Measurements from ENCODE around the gene WIZ. TPM values are rescaled to one million over a fixed set of nuclear protein-coding genes. Genes with fewer than 3 reads are reported as not detected.

WIZ gene
- total and polyA plus RNA-seq, 5 donors from 2014 or later, result 0.25 to 17.6 (median 1.0) TPM

- DNase-seq, result no peak
These were observed 17.7 kb downstream of the WIZ start for GRCh38 chr19:15432018-15432494.

GRCh38 chr19:15431396-15432017 is 18.2 kb downstream of the WIZ start:
- no peak for ATAC-seq (ENCODE audit: low read depth in 2 of 2)
- H3K9me3 Mint-ChIP-seq, result peaks cover 0 to under 1% (median 0%) of the 10 kb centered on the region in 7 donors
- no peaks in the 10 kb centered on the region for H3K27me3 ChIP-seq (ENCODE audit: control insufficient read depth, insufficient read depth, low read length)

More at GRCh38 chr19:15432018-15432494, 17.7 kb downstream of the WIZ start:
- Mint-ChIP-seq H3K4me3 (peak overlapping the region; percentile 91 to 99 (median 97)), H3K36me3 (peaks cover 3% of the 10 kb centered on the region), H3K27ac (peak overlapping the region; percentile 90 to 95 (median 93)), H3K27me3 (no peaks in the 10 kb centered on the region), H3K4me1 (peaks cover 0 to 29% (median 18%) of the 10 kb centered on the region in 4 donors), H3K9me3 (no peaks in the 10 kb centered on the region)
- ATAC-seq (ENCODE audit: low read depth in 2 of 2), result peak in 1 of 2 donors; percentile 3
- peaks cover 4% of the 10 kb centered on the region for H3K36me3 ChIP-seq (ENCODE audit: control insufficient read depth, insufficient read depth, low read length)
- peaks cover 30% of the 10 kb centered on the region for H3K4me1 ChIP-seq (ENCODE audit: control insufficient read depth, insufficient read depth, low read length, poor library complexity, severe bottlenecking)
- H3K27me3 ChIP-seq (ENCODE audit: control insufficient read depth, insufficient read depth, low read length), result no peaks in the 10 kb centered on the region
- peak overlapping the region; percentile 72 for H3K27ac ChIP-seq (ENCODE audit: insufficient read depth, low read length, poor library complexity, severe bottlenecking)
- no peaks in the 10 kb centered on the region for H3K9me3 ChIP-seq (ENCODE audit: control insufficient read depth in 2 of 2, low read length in 2 of 2)
- peak overlapping the region; percentile 62 for H3K4me3 ChIP-seq (ENCODE audit: low read depth, low read length)

GRCh38 chr19:15430526-15431120 is 19.1 kb downstream of the WIZ start:
- Histone ChIP-seq H3K27me3 (ENCODE audit: control insufficient read depth, insufficient read depth, low read length) (no peaks in the 10 kb centered on the region), H3K4me1 (ENCODE audit: control insufficient read depth, insufficient read depth, low read length, poor library complexity, severe bottlenecking) (peaks cover 30% of the 10 kb centered on the region), H3K36me3 (ENCODE audit: control insufficient read depth, insufficient read depth, low read length) (peaks cover 16% of the 10 kb centered on the region), H3K4me3 (ENCODE audit: low read depth, low read length) (no peak overlapping the region), H3K9me3 (ENCODE audit: control insufficient read depth in 2 of 2, low read length in 2 of 2) (no peaks in the 10 kb centered on the region), H3K27ac (ENCODE audit: insufficient read depth, low read length, poor library complexity, severe bottlenecking) (no peak overlapping the region)
- Mint-ChIP-seq H3K36me3 (peaks cover 12% of the 10 kb centered on the region), H3K9me3 (peaks cover 0 to 1% (median 0%) of the 10 kb centered on the region in 7 donors), H3K27me3 (peaks cover 4% of the 10 kb centered on the region), H3K4me3 (peak overlapping the region; percentile 58 to 99 (median 97)), H3K27ac (peak overlapping the region in 2 of 3 donors; percentile 48 to 51), H3K4me1 (peaks cover 0 to 32% (median 20%) of the 10 kb centered on the region in 4 donors)
- DNase-seq, result no peak
- ATAC-seq (ENCODE audit: low read depth in 2 of 2), result no peak

More at GRCh38 chr19:15431396-15432017, 18.2 kb downstream of the WIZ start:
- Histone ChIP-seq H3K4me1 (ENCODE audit: control insufficient read depth, insufficient read depth, low read length, poor library complexity, severe bottlenecking) (peaks cover 30% of the 10 kb centered on the region), H3K4me3 (ENCODE audit: low read depth, low read length) (peak overlapping the region; percentile 62), H3K36me3 (ENCODE audit: control insufficient read depth, insufficient read depth, low read length) (peaks cover 8% of the 10 kb centered on the region), H3K27ac (ENCODE audit: insufficient read depth, low read length, poor library complexity, severe bottlenecking) (peak overlapping the region; percentile 72), H3K9me3 (ENCODE audit: control insufficient read depth in 2 of 2, low read length in 2 of 2) (no peaks in the 10 kb centered on the region)
- Mint-ChIP-seq H3K27me3 (no peaks in the 10 kb centered on the region), H3K27ac (peak overlapping the region; percentile 90 to 95 (median 93)), H3K4me1 (peaks cover 0 to 29% (median 19%) of the 10 kb centered on the region in 4 donors), H3K4me3 (peak overlapping the region; percentile 91 to 99 (median 97)), H3K36me3 (peaks cover 4% of the 10 kb centered on the region)
- no peak for DNase-seq

GRCh38 chr19:15429825-15430467 is 19.8 kb downstream of the WIZ start:
- peaks cover 0 to 1% (median 0%) of the 10 kb centered on the region in 7 donors for H3K9me3 Mint-ChIP-seq
- no peak overlapping the region for H3K4me3 ChIP-seq (ENCODE audit: low read depth, low read length)
- H3K27ac ChIP-seq (ENCODE audit: insufficient read depth, low read length, poor library complexity, severe bottlenecking), result no peak overlapping the region
- peaks cover 30% of the 10 kb centered on the region for H3K4me1 ChIP-seq (ENCODE audit: control insufficient read depth, insufficient read depth, low read length, poor library complexity, severe bottlenecking)
- H3K27me3 Mint-ChIP-seq, result peaks cover 4% of the 10 kb centered on the region
- peaks cover 12% of the 10 kb centered on the region for H3K36me3 Mint-ChIP-seq
- peak overlapping the region in 1 of 3 donors; percentile 51 for H3K27ac Mint-ChIP-seq
- H3K9me3 ChIP-seq (ENCODE audit: control insufficient read depth in 2 of 2, low read length in 2 of 2), result no peaks in the 10 kb centered on the region
- H3K27me3 ChIP-seq (ENCODE audit: control insufficient read depth, insufficient read depth, low read length), result no peaks in the 10 kb centered on the region
- no peak for ATAC-seq (ENCODE audit: low read depth in 2 of 2)
- H3K4me1 Mint-ChIP-seq, result peaks cover 0 to 32% (median 20%) of the 10 kb centered on the region in 4 donors
- H3K36me3 ChIP-seq (ENCODE audit: control insufficient read depth, insufficient read depth, low read length), result peaks cover 21% of the 10 kb centered on the region
- H3K4me3 Mint-ChIP-seq, result peak overlapping the region; percentile 0 to 99 (median 72)
- DNase-seq, result no peak

GRCh38 chr19:15428956-15429824 is 20.6 kb downstream of the WIZ start:
- DNase-seq (no peak), ATAC-seq (ENCODE audit: low read depth in 2 of 2) (no peak)
- Histone ChIP-seq H3K27me3 (ENCODE audit: control insufficient read depth, insufficient read depth, low read length) (no peaks in the 10 kb centered on the region), H3K4me3 (ENCODE audit: low read depth, low read length) (no peak overlapping the region), H3K9me3 (ENCODE audit: control insufficient read depth in 2 of 2, low read length in 2 of 2) (no peaks in the 10 kb centered on the region), H3K4me1 (ENCODE audit: control insufficient read depth, insufficient read depth, low read length, poor library complexity, severe bottlenecking) (peaks cover 30% of the 10 kb centered on the region), H3K36me3 (ENCODE audit: control insufficient read depth, insufficient read depth, low read length) (peaks cover 26% of the 10 kb centered on the region), H3K27ac (ENCODE audit: insufficient read depth, low read length, poor library complexity, severe bottlenecking) (no peak overlapping the region)
- Mint-ChIP-seq H3K27me3 (peaks cover 4% of the 10 kb centered on the region), H3K4me1 (peaks cover 0 to 32% (median 20%) of the 10 kb centered on the region in 4 donors), H3K27ac (peak overlapping the region in 1 of 3 donors; percentile 25), H3K9me3 (peaks cover 0 to 1% (median 0%) of the 10 kb centered on the region in 7 donors), H3K4me3 (peak overlapping the region in 2 of 4 donors; percentile 84 to 91), H3K36me3 (peaks cover 12% of the 10 kb centered on the region)

- H3K27ac Mint-ChIP-seq, result no peak overlapping the region
- peaks cover 0 to 25% (median 15%) of the 10 kb centered on the region in 4 donors for H3K4me1 Mint-ChIP-seq
- no peak for ATAC-seq (ENCODE audit: low read depth in 2 of 2)
- H3K27ac ChIP-seq (ENCODE audit: insufficient read depth, low read length, poor library complexity, severe bottlenecking), result no peak overlapping the region
- no peak overlapping the region for H3K4me3 Mint-ChIP-seq
- H3K27me3 Mint-ChIP-seq, result peaks cover 4% of the 10 kb centered on the region
- DNase-seq, result no peak
- H3K4me1 ChIP-seq (ENCODE audit: control insufficient read depth, insufficient read depth, low read length, poor library complexity, severe bottlenecking), result peaks cover 25% of the 10 kb centered on the region
- H3K4me3 ChIP-seq (ENCODE audit: low read depth, low read length), result no peak overlapping the region
- H3K36me3 Mint-ChIP-seq, result peaks cover 17% of the 10 kb centered on the region
- H3K27me3 ChIP-seq (ENCODE audit: control insufficient read depth, insufficient read depth, low read length), result no peaks in the 10 kb centered on the region
- H3K9me3 Mint-ChIP-seq, result peaks cover 0 to 2% (median 0%) of the 10 kb centered on the region in 7 donors
- H3K36me3 ChIP-seq (ENCODE audit: control insufficient read depth, insufficient read depth, low read length), result peaks cover 37% of the 10 kb centered on the region
- peaks cover 3 to 6% of the 10 kb centered on the region in 2 experiments for H3K9me3 ChIP-seq (ENCODE audit: control insufficient read depth in 2 of 2, low read length in 2 of 2)
These were observed 21.7 kb downstream of the WIZ start for GRCh38 chr19:15427991-15428471.

GRCh38 chr19:15427350-15427700 is 22.4 kb downstream of the WIZ start:
- peaks cover 20% of the 10 kb centered on the region for H3K36me3 Mint-ChIP-seq
- Histone ChIP-seq H3K36me3 (ENCODE audit: control insufficient read depth, insufficient read depth, low read length) (peaks cover 39% of the 10 kb centered on the region), H3K9me3 (ENCODE audit: control insufficient read depth in 2 of 2, low read length in 2 of 2) (peaks cover 3 to 7% of the 10 kb centered on the region in 2 experiments), H3K4me3 (ENCODE audit: low read depth, low read length) (no peak overlapping the region), H3K27ac (ENCODE audit: insufficient read depth, low read length, poor library complexity, severe bottlenecking) (no peak overlapping the region), H3K4me1 (ENCODE audit: control insufficient read depth, insufficient read depth, low read length, poor library complexity, severe bottlenecking) (peaks cover 22% of the 10 kb centered on the region), H3K27me3 (ENCODE audit: control insufficient read depth, insufficient read depth, low read length) (no peaks in the 10 kb centered on the region)
- peaks cover 4% of the 10 kb centered on the region for H3K27me3 Mint-ChIP-seq
- DNase-seq (no peak), ATAC-seq (ENCODE audit: low read depth in 2 of 2) (no peak)
- H3K9me3 Mint-ChIP-seq, result peaks cover 0 to 5% (median 0%) of the 10 kb centered on the region in 7 donors
- H3K27ac Mint-ChIP-seq, result peak overlapping the region in 1 of 3 donors; percentile 26
- peaks cover 0 to 24% (median 13%) of the 10 kb centered on the region in 4 donors for H3K4me1 Mint-ChIP-seq
- H3K4me3 Mint-ChIP-seq, result peak overlapping the region in 1 of 4 donors; percentile 5

All from CD4-positive, CD25-positive, alpha-beta regulatory T cell (primary cell).